Measurements from ENCODE around the gene KRTAP5-5.

- TF ChIP-seq EZH2 (IDR thresholded peaks at IDR 0.05; ENCODE audit: low read length, missing control alignments) = no peak
- TF ChIP-seq CTCF (conservative IDR thresholded peaks at IDR 0.05 in 1 of 2, IDR thresholded peaks at IDR 0.05 in 1 of 2; ENCODE audit: low read depth in 1 of 2, low read length in 2 of 2) = no peak
Observed at GRCh38 chr11:1660111-1660867, 30.7 kb downstream of the KRTAP5-5 start.

Measured in fibroblast of lung (primary cell).